ACHN (cell line): ENCODE results near the gene SLC6A13.

ENCODE experiments used
- DNase-seq: peaks from one replicate; pipeline ENCODE4 v3.0.0-alpha.2; 2015
- in situ Hi-C: cut with HindIII; loops from 2 replicates; pipeline ENCODE4 v1.10.0; 2017; ENCODE audit warnings: low sequenced_read_pairs, low pct_ligation_motif_present, low pct_unique_long_range_greater_than_20kb

Gene SLC6A13

DNA sequence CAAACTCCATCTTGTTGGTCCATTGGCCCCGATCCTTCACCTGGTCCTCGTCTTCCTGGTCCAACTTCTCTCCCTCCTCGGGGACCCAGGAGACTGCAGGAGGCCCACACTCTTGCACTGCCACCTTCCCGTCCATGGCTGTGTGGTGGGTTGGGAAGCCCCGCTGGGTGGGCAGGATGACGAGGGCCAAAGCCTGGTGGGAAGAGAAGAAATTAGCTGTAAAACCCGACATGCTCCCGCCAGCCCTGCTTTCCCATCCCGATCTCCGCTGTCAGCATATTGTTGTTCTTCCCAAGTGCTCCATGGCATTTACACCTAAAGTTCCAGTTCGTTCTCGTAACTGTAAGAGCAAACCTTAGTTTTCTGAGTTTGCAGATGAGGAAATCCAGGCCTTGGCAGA is 52.8 kb downstream of the SLC6A13 start:
- in situ Hi-C loops: no loop called here
- DNase-seq: no peak

DNA sequence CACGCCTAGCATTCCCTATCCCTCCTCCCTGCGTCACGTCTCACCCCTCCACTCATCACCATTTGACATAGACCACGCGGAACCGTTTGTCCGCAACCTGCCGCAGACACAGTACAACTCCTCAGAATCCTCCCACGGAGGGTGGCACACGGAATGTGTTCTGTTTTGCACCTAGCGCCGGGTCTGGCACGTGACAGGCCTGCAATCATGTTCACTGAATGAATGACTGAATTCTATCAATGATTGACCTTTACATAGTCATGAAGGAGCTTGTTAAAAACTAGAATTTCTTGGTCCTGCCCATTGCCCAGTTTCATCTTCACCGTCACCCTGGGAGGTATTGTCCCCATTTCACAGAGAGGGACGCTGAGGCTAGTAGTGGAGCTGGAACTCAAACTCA is 53.4 kb downstream of the SLC6A13 start:
- in situ Hi-C loops: no loop called here
- DNase-seq: no peak

DNA sequence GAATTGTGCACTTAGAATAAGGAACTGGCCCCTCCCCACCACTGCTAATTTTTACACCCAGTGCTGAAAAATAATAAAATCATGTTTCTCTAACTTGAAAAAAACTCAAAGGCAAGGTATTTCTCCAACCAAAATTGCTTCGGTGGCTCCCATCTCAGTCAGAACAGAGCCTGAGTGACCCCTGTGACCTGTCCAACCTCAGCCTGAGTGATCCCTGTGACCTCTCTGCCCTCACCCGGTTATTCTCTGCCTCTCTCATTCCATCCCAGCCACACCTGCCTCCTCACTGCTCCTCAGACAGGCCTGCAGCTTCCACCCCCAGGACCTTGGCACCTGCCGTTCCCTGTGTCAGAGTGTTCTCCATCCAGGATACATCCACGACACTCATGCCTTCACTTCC is 53.8 kb downstream of the SLC6A13 start:
- in situ Hi-C loops: no loop called here
- no peak for DNase-seq

DNA sequence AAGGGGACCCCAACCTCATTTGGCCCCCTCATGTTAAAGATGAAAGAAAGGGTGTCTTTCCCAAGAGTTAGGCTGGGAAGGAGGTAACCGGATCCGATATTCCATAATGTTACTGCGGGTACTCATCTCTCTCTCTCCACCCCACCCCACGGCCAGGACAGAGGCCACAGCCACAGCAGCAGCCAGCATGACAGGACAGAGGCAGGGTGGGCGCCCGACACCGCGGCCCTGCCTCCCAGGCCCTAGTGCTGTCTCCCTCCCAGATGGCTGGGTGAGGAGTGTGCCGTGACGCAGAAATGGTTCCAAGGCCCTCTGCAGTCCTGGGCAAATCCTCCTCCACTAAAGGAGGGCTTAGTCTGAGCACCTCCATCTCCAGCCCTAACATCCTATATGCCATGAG is 54.8 kb downstream of the SLC6A13 start:
- no peak for DNase-seq
- in situ Hi-C loops: no loop called here

DNA sequence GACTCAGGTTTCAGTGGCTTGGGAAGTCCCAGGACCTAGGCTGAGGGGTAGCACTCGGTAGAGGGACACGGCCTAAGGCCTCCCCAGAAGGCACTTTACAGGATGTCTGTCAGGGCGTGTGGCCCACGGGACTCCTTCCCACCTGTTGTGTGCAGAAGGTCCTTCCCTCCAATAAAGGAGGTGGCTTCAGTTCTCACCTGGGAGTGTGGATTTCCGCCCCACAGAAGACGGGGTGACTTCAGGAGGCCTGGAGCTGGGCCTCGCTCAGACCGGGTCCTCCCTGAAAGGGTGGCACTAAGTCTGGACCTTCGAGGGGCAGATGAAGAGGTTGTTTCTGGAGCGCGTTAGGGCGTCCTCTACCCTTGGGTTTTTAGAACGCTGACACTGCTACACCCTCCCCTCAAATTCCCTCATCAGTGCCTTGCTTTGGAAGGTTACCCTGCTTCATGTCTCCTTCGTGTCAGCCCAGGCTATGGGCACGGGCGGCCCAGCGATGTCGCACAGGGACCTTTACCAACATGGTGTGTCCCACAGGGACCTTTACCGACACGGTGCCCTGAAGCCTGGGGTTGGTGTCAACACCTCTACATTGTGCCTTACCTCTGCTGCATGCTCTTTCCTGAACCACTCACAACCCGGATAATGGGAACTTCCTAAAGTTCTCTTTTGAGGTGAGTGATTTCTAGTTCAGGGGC is 55.7 kb downstream of the SLC6A13 start:
- DNase-seq: no peak
- in situ Hi-C loops: no loop called here

DNA sequence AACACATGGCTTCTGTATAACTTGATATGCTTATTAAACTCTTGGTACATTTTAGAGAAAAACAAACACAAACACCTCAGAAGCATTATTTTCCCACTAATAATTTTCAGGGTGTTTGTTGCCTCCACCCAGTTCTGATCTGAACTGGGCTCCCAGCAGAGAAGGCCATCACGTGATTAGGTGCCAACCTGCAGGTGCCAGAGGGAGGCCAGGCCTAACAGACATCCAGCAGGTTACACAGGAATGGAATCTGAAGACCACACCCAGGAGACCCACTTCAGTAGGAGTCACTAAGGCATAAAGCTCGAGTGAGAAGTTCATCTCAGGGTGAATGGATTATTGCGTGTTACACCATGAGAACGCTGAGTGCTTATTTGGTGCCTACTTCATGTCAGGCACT is 57.6 kb downstream of the SLC6A13 start:
- in situ Hi-C loops: no loop called here
- no peak for DNase-seq

DNA sequence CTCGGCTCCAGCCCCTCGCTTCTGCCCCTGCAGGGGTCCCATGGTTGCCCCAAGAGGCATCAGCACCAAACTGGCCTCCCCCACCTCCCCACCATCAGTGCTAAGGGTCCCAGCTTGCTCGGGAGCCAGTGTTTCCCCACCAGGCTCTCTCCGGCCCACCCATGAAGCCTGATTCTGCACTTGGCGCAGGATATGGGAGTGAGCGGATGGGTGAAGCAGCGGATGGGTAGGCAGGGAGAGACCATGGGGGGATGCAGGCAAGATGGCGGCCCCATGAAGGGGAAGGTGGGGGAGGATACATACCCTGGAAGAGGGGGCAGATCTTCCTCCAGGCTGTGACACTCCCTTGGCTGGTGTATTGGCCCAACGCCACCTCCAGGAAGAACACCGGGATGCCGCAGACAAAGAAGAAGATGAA is 58.4 kb downstream of the SLC6A13 start:
- no peak for DNase-seq
- in situ Hi-C loops: no loop called here

DNA sequence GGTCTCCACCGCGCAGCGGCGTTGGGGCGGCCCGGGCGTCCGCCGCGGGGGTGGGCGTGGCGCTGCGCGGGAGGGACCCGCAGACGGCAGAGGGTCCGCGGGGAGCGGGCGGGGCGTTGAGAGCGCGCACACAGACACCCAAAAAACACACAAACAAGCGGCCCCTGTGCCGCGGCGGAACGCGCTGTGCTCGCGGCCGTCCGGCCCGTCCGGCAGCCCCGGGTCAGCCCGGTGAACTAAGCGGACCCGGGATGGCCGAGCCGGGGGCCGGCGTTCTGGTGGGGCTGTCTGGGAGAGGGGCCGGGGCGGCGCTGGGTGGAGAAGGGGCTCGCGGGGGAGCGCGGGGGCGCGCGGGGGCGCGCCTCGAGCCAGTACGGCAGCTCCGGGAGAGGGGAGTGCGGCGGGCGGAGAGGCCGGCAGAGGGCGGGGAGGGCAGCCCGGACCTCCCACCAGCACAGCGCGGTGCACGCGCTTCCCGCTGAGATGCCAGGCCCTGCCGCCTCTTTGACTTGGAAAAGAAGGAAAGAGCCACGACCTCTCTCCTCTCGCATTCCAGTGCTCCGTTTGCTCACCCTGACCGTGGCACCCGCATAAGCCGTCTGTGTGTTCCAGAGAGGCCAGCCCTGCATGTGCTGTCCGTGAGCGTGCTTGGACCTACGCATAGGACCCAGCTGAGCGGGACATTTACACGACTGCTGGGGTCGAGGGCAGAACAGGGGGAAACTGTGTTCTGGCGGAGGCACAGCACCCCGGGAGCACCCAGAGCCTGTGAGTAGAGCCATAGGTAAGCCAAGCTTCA is 59.0 kb downstream of the SLC6A13 start:
- in situ Hi-C loops: no loop called here
- DNase-seq: no peak

DNA sequence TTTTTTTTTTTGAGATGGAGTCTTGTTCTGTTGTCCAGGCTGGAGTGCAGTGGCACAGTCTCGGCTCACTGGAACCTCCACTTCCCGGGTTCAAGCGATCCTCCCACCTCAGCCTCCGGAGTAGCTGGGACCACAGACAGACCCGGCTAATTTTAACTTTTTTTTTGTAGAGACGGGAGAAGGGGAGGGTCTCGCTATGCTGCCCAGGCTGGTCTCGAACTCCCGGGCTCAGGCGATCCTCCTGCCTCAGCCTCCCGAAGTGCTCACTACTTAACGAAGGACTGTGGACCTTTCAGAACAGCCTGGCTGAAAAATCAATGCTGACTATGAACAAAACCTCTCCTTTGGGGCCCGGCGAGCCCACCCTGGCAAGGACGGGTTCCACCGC is 59.6 kb downstream of the SLC6A13 start:
- DNase-seq: no peak
- in situ Hi-C loops: no loop called here

DNA sequence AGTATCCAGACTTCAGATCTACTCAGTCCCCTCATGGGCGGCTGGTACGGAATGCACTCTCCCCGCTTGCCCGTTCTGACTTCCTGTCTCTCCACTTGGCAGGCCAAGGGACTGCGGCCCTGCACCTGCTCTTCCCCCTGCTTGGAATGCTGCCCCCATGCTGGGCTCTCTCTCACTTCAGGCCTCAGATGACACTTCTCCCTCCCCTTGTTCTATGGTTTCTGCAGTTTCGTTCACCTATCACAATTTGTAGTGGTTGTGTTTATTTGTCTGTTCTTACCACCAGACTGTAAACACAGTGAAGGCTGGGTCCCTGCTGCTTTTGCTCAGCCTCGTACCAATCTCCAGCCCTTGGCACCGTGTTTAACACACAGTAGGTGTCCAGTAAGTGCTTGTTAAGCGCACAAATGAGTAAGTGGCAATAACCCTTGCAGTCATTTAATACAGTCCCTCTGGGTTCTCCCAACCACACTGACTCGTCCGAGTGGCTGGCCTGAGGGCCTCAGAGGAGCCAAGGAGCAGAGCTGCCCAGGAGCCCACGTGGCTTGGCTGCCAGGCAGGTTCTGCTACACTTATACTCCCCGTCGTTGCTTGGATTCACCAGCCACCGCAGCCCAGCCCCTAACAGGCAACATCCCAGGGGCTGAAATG is 60.4 kb downstream of the SLC6A13 start:
- DNase-seq: no peak

DNA sequence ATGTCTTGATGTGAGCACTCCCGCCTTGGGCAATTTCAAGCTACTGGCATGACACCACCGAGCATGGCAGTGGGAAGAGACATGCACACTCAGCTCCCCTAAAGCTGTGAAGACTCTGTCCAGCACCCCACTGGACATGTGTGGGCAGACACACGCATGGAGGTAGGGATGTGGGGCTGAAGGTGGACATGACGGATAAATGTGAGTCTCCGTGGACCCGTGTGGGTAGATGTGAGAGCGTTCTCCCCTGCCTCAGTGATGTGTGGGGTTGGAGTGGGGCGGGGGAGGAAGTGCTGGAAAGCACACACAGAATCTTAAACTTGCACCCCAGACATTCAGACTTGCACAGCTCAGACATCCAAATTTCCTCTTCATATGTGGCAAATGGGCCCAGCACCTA is 61.3 kb downstream of the SLC6A13 start:
- no peak for DNase-seq
- in situ Hi-C loops: no loop called here

More for the DNA sequence above, 60.4 kb downstream of the SLC6A13 start:
- in situ Hi-C loops: no loop called here

DNA sequence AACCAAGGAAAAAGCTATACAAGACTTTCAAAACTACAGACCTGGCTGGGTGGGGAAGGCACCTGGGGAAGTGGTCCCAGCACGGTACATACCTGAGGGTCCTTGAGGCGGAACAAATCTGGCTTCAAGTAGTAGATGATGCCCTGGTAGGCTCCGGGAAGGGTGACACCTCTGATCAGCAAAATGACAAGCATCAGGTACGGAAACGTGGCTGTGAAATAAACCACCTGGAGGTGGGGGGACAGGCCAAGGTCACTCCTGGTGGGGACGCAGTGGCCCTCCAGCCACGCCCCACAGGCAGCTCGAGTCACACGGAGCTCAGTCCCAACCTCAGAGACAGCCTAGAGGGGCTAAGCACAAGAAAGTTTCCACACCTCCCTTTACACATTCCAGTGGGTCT is 63.9 kb downstream of the SLC6A13 start:
- DNase-seq: no peak
- in situ Hi-C loops: no loop called here

DNA sequence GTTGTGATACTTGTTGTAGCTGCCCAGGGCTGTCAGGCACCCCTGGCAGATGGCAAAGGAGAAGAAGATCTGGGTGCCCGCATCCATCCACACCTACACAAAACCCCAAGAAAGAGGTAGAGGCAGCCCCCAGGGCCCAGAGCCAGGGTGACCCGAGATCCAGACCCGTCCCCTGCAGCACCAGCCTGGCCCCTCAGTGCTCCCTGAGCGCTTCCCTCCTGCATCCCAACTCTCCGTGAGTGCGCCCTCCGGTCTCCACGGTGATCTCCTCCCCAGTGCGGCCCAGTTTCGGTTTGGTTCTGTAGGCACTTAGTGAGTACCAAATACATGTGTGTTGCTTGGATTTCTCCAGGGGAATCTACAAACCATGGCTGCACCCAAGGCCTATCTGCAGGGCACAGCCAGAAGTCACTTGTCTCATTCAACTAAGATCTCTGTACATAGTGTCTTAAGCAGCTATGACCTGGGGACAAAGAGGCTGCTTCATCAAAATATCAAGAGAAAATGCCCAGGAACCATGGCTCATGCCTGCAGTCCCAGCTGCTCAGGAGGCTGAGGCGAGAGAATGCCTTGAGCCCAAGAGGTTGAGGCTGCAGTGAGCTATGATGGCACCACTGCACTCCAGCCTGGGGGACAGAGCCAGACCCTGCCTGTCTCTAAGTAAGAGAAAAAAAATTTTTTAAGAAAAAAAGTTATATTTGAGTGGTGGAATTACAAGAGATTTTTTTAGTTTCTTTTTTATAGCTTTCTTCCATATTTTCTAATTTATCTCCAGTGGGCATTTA is 64.5 kb downstream of the SLC6A13 start:
- in situ Hi-C loops: no loop called here
- DNase-seq: no peak

DNA sequence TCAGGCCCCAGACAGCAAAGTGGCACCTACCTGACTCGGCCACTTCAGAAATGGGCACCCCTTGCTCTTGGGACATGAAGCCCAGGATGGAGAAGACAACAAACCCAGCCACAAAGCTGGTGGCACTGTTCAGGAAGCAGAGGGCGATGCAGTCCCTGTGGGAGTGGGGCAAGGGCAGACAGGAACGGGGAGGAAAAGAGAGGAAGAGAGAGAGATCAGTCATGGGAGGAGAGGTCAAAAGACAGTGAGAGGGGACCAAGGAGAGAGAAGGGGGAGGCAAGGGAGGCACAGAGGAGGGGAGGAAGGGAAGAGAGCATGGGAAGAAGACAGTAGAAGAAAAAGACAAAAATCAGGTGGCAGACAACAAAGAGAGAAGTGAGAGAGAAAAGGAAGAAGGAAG is 65.3 kb downstream of the SLC6A13 start:
- in situ Hi-C loops: no loop called here
- DNase-seq: no peak

DNA sequence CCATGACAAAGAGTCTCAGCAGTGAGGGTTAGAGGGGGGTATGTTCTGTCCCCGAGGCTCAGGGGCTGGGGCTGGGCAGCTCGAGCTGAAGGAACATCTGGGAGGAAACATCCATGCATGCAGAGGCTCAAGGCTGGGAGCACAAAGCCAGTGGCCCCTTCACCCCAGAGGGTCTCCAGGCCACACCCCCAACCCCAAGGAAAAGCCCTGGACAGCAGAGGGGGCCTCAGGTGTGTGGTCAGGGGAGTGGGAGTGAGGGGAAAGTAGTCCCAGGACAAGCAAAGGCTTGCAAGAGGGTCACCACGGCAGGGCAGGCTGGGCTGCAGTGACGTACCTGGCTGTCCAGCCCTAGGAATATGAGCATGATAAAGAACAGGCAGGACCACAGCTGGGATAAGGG is 66.2 kb downstream of the SLC6A13 start:
- no peak for DNase-seq
- in situ Hi-C loops: no loop called here

DNA sequence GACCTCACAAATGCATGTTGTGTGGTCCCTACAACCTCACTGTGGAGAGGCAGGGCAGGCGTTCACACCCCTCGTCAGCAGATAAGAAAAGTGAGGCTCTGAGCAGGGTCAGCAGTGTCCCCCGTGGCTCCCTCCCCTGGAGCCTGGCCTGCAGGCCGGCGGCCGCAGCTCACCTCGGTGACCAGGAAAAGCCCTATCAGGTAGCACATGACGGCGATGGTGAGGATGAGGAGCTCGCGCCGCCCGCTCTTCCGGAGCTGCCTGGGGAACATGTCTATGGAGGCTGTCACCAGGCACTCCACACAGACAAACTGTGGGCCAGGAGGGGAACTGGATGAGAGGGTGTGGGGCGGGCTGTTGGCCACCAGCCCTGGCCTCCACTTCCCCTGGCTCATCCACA is 66.7 kb downstream of the SLC6A13 start:
- in situ Hi-C loops: no loop called here
- no peak for DNase-seq

DNA sequence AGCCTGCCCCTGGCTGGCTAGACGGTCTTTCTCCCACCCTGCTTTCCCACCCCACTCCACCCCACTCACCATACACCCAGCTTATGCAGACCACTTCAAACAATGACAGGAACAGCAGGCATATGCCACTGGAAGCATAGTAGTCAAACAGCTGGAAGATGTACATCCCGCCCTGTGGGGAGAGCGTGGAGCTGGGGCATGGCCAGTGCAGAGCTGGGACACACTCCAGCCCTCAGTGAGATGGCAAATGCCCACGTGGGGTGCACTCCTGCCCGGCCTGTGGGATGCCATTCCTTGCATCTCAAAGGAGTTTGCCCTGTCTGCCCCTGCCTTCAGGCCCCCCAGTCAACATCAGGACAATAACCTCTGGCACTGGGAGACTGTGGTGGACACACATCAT is 67.5 kb downstream of the SLC6A13 start:
- no peak for DNase-seq
- in situ Hi-C loops: no loop called here

DNA sequence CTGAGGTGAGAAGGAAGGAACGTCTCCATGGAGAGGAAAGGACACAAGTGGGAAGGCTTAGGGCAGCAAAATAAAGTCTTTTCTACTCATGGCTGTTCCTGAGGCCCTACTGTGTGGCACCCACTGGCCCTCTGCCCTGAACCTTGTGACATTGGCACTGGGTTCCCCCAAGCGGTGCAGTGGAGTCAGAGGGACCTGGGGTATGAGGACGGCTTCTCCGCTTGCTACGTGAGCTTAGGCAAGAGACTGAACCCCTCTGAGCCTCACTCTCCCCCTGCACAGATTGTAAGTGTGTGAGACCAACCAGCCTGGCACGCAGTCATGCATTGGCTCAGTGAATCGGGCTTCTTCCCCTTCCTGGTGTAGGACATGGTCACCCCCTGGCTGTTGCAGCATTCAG is 68.4 kb downstream of the SLC6A13 start:
- in situ Hi-C loops: no loop called here

DNA sequence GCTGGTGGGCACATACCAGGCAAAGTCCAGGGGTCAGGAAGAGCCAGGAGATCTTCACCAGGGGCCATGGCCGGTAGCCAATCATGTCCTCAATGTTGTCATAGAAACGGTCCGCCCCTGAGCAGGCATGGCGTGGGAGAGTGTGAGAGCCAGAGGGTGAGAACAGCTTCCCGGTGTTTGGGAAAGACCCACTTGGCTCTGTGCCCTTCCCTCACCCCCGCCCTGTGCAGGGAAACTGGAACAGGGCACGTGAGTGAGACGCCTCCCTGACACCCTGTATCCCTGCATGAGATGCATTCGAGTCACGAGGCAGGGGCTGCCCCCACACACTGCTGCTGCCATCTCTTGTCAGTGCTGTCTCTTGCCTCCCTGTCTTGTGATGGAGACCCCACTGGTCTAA is 69.4 kb downstream of the SLC6A13 start:
- no peak for DNase-seq

More for the DNA sequence above, 68.4 kb downstream of the SLC6A13 start:
- no peak for DNase-seq

More for the DNA sequence above, 69.4 kb downstream of the SLC6A13 start:
- in situ Hi-C loops: no loop called here
